HG03575 (cell line): ENCODE data around the gene ACAP3.

Experiments
- ATAC-seq: cut with Tn5 transposase; IDR thresholded peaks from one replicate; pipeline ENCODE4 v1.9.1; 2021; ENCODE audit not compliant: unreplicated experiment, insufficient number of reproducible peaks, low FRiP score; ENCODE audit errors: extremely low read depth

Gene ACAP3

DNA sequence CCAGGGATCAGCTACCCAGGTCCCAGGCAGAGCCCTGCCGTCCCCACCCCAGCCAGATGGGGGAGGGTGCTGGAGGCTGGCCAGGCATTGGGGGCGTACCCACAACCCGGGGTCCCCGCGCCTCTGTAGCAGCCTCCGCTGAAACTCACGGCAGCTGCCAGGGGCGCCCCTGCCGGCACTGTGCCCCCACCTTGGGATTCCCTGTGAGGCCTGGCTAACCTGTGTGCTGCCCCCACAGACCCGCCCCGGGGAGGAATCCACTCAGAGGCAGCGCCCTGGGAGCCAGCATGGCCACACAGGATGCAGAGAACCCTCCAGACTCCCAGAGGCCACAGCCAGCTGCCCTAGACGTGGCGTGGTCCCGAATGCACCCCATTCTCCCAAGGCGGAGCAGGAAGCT lies 37.7 kb upstream of the ACAP3 start:
- no peak for ATAC-seq

DNA sequence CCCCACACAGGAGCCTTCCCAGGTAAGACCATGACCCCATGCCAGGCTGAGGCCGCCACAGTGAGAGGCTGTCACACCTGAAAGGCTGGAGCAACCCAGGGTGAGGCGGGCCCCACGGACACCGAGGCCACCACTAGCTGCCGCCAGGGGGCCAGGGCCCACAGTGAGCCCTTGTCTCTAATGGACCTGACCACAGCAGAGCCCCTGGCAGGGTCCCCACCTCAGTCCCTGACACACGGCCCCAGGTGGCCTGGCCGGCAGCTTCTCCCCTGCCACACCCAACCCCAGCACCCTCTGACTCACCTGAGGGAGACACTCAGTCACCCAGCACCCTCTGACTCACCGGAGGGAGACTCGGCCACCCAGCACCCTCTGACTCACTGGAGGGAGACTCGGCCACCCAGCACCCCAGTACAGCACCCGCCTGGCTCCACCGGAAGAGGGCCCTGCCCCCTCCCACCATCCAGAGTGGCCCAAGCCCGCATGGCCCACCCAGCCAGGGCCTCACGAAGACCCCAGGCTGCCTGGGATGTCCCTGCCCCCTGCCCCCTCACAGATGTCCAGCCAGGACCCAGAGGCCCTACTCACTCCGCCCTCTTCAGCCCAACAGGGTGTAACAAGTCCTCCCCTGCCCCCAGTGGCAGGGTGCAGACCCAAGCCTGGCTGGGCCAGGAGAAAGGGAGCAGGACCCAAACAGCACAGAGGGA lies 37.1 kb upstream of the ACAP3 start:
- no peak for ATAC-seq

DNA sequence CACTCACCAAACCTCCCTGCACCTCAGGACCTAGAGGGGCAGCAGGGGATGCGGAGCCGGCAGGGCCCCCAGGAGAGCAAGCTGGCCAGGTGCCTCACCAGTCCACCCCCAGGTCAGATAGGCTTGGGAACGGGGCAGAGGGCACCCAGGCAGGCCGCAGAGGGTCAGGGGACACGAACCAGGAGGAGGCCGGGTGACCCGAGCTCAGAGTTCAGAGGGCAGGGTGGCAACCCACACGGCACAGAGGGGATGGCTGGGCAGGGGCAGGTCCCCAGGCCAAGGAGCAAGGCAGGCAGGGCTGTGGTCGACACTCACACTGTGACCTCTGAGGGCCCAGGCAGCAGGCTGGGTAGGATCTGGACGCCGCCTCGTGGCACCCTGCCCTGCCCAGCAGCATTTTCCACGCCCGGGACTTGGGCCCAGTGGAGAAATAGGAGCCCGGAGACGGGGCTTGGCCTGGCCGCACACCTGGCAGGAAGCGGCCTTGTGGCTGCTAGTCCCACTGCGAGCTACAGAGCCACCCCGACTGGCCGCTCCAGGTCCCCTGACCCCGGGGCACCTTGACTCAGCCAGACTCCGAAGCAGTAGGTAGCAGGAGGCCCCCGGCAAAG lies 36.2 kb upstream of the ACAP3 start:
- no peak for ATAC-seq

DNA sequence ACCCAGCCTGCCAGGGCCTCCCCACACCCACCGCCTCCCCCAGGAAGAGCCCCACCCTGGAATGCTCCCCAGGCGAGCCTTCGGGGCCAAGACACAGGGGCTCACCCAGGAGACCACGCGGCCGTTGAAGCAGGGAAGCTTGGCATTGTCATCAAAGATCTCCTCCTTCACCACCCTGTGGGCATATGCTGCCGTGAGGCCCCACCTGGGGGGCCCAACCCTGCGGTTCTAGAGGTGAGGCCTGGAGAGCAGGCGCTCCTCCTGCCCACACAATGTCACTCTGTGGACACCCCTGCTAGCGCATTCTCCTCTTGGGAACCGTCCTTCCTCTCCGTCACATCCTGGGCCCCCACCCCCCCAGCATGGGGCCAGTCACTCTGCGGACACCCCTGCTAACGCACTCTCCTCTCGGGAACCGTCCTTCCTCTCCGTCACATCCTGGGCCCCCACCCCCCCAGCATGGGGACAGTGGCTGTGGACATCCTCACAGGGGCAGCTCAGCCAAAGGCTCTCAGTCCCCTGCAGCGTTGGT lies 34.9 kb upstream of the ACAP3 start:
- no peak for ATAC-seq

DNA sequence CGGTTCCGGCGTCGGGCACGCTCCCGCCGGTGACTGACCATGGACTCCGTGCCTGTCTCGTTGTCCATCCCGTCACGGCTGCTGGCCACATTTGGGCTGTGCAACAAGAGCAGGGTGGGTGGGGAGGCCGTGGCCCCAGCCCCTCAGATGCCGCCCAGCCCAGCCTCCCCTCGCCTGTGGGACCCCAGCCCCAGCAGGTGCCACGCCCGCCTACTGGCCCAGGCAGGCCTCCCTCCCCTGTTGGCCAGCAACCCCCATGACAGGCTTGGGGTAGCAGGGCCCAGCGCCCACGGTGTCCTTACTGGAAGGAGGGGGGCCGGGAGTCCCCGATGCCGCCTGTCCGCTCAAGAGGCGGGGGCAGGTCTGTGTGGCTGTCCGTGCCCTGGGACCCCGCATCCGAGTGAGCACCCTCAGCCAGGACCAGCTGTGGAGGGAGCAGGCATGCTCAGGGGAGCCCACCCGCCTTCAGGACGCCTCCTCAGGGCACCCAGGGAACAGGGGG lies 34.4 kb upstream of the ACAP3 start:
- no peak for ATAC-seq

DNA sequence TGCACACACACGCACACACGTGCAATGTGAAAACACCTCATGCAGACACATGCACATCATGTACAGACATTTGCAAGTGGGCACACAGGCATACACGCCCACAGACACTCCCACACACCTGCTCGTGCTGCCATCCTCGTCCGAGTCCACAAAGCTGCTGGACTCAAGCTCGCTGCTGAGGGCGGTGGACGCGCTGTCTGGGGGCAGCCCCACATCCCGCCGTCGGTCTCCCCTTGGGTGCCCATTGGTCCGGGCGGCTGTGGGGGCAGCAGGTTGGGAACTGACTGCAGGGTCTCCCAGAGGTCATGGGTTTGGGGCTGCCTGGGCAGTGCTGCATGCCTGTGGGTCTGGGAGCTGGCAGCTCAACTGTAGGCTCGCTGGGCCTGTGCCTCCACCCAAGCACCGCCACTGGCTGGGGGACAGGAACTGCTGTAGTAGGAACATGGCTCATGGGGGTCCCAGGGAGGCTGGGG lies 33.9 kb upstream of the ACAP3 start:
- ATAC-seq: no peak

DNA sequence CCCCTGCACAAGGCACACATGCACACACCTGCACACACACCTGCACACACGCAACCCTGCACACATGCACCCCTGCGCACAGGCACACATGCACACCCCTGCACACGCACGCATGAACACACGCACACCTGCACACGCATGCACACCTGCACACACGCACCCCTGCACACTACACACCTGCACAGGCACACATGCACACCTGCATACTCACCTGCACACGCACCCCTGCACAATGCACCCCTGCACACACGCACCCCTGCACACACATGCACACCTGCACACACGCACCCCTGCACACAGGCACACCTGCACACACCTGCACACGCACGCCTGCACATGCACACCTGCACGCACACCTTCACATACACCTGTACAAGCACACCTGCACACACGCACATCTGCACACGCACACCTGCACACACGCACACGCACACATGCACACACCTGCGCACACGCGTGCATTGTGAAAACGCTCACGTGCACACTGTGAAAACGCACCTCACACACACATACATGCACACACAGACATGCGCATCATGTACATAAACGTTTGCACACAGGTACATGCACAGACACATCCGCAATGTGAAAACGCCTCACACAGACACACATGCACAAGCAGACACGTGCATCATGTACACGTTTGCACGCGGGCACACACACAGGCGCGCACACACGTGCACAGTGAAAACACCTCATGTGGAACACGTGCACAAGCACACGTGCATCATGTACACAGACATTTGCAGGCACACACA lies 33.2 kb upstream of the ACAP3 start:
- no peak for ATAC-seq

DNA sequence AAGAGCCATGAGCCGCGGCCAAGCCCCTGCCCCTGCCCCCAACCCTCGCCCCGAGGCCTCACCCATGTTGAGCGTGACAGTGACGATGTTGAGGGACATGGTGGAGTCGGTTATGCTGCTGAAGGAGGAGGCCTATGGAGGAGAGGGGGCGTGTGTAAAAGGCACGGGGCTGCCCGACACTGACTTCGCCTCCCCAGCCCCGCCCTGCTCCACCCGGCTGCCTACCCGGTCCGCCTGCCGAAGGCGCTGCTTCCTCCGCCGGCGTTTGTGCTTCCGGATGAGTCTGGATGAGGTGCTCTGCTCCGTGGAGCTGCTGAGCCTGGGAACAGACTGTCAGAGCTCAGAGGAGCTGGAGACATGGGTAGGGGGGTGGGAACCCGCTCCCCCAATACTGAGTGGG lies 32.5 kb upstream of the ACAP3 start:
- no peak for ATAC-seq

DNA sequence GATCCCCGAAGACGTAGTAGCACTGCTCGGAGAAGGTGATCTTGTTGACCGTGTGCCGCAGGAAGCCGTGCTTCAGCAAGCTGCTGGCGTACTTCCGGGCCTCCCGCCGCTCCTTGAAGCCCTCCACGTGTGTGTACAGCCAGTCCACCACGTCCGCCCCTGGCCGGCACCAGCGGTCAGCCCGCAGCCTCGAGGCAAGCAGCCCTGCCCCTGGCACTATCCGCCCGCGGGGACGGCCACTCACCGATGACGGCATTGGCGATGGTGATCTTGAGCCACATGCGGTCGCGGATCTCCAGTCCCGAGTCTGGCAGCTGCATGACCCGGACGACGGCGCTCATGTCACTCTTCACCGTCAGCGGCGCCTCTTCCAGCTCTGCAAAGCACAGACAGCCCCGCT lies 30.5 kb upstream of the ACAP3 start:
- no peak for ATAC-seq

DNA sequence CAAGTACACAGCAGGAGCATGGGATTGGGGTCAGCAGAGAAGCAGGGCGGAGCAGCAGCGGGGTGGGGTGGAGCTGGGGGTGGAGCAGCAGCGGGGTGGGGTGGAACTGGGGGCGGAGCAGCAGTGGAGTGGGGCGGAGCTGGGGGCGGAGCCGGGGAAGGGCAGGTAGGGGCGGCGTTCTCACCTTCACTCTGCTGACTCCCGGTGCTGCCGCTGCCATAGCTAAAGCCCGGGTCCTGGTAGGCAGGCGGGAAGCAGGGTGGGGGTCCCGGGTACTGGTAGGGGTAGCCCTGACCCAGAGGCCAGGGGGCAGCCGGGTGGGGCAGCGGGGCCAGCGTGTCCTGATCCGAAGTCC lies 30.0 kb upstream of the ACAP3 start:
- no peak for ATAC-seq

DNA sequence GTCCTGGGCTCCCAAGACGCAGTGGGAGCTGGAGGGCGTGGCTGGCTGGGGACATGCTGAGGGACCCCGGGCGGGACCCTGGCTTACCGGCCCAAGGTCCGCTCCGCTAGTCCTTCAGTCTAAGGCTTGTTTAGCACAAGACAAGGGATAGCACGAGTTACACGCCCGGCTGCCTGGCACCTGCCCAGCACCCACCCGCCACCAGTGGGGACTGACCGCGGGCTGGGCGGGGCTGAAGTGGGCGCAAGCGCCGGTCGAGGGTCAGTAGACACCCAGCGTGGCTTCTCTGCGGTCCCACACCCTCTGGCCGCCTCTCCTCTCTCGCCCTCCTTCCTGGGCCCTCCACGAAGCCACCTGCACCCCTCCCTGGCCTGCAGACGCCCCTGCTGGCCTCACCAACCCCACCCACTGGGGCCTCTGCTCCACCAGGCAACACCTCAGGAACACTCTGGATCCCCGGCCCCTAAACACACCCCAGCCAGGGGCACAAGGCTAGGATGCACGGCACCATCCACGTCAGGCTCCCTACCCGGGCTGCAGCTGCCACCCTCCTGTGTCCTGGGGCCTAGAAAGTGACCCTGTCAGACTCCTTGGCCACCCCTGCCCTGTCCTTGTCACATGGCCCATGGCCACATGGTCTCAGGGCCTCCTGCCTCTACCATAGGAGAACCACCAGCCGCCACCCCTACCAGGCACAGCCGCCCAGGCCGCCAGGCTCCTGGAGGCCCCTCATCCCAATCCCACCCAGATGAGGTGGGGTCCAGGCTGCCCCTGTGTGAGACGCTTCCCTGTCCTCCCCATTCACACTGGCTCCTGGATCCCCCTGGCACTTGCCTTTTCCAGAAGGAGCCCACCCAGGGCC lies 29.4 kb upstream of the ACAP3 start:
- ATAC-seq: no peak

DNA sequence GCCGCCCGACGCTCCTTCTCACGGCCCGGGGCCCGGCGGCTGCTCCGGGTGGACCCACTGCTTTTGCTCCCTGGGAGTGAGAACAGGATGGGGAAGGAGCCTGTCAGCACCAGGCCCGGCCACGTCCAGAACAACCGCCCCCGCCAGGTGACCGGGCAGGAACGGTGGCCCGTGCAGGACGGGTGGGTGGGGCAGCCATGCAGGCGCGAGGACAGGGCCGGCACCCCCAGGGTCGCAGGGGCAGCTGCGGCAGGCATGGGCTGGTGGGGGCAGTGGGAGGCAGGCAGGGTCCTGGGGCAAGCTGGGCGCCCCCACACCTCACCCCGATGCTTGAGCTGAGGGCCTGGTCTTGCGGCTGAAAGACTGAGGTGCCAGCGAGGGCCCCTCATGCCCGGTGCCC lies 28.7 kb upstream of the ACAP3 start:
- ATAC-seq: no peak

DNA sequence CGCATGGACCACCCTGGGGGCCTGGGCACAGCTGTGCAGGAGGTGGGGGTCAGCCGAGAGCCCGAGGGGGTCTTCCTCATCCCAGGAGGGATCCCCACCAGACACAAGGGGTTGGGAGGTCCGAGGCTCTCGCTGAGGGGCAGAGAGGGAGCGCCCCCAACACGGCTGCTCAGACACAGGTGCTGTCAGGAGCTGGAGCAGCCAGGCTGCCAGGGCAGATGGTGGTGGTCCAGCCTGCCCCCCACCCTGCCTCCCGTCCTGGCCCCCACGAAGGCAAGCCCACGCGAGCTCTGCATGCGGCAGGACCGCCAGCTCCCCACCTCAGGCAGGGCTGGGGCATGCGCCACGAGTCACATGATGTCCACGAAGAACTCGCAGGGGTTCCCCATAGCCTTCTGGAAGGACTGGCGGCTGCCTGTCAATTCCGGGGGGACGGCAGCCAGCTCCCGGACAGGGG lies 28.1 kb upstream of the ACAP3 start:
- ATAC-seq: no peak

DNA sequence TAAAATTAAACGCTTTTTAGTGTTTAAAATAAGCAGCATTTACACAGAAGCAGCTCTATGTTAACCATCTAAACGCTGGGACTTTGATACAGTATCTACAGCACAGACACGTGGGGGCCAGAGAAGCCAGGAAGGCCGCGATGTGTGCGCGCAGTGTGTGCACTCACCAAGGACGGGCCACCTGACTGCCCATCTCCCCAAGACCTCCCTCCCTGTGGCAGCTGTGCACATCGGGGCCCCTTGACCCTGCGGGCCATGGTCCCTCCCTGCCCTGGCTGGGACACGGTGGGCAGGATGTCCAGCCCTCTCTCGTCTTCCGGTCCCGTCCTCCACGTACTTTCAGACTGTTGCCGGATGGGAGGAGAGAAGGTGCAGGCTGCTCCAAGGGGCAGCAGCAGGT lies 27.6 kb upstream of the ACAP3 start:
- ATAC-seq: no peak

DNA sequence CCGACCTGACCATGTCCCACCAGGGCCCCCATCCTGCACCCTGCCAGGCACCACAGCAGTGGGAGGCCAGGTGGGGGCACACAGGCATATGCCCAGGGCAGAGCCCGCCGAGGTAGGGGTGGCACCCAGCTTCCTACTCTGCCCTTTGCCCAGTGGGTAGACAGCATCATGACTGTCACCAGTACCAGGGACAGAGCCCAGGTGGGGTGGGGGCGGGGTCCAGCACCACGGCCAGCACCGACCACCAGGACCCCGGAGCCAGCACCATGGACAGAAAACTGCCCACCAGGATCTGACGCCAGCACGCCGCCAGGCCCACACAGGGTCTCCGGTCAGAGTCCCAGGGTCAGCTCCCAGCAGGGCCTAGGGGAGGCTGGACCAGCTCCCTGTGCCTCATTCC lies 27.1 kb upstream of the ACAP3 start:
- ATAC-seq: no peak

DNA sequence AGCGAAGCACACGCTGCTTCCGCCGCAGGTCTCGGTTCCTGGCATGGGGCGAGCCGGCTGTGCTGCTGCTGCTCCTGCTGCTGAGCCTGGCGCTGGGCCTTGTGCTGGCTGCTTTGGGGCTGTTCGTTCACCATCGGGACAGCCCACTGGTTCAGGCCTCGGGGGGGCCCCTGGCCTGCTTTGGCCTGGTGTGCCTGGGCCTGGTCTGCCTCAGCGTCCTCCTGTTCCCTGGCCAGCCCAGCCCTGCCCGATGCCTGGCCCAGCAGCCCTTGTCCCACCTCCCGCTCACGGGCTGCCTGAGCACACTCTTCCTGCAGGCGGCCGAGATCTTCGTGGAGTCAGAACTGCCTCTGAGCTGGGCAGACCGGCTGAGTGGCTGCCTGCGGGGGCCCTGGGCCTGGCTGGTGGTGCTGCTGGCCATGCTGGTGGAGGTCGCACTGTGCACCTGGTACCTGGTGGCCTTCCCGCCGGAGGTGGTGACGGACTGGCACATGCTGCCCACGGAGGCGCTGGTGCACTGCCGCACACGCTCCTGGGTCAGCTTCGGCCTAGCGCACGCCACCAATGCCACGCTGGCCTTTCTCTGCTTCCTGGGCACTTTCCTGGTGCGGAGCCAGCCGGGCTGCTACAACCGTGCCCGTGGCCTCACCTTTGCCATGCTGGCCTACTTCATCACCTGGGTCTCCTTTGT lies 26.0 kb upstream of the ACAP3 start:
- no peak for ATAC-seq

DNA sequence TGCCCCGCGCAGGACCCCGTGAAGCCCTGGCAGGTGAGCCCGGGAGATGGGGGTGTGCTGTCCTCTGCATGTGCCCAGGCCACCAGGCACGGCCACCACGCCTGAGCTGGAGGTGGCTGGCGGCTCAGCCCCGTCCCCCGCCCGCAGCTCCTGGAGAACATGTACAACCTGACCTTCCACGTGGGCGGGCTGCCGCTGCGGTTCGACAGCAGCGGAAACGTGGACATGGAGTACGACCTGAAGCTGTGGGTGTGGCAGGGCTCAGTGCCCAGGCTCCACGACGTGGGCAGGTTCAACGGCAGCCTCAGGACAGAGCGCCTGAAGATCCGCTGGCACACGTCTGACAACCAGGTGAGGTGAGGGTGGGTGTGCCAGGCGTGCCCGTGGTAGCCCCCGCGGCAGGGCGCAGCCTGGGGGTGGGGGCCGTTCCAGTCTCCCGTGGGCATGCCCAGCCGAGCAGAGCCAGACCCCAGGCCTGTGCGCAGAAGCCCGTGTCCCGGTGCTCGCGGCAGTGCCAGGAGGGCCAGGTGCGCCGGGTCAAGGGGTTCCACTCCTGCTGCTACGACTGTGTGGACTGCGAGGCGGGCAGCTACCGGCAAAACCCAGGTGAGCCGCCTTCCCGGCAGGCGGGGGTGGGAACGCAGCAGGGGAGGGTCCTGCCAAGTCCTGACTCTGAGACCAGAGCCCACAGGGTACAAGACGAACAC lies 25.2 kb upstream of the ACAP3 start:
- no peak for ATAC-seq
